Muscle of leg (tissue), 11 donors: ENCODE results near the gene SMIM13. TPM values are rescaled to one million over a fixed set of nuclear protein-coding genes. Genes with fewer than 3 reads are reported as not detected.

Experiments
- DNase-seq: peaks from one replicate; pipeline ENCODE4 v3.0.0; 2013
- H3K27ac ChIP-seq: one replicate; pipeline ENCODE4 v1.5.1; 2013; ENCODE audit warnings: mild to moderate bottlenecking, low read length, control low read depth
- H3K27me3 ChIP-seq: one replicate; pipeline ENCODE4 v1.6.1; 2013; ENCODE audit warnings: low read length; ENCODE audit not compliant: control insufficient read depth, insufficient read depth
- H3K36me3 ChIP-seq: one replicate; pipeline ENCODE4 v1.6.1; 2013; ENCODE audit warnings: low read length; ENCODE audit not compliant: control insufficient read depth, insufficient read depth
- H3K4me1 ChIP-seq: one replicate; pipeline ENCODE4 v1.6.1; 2013; ENCODE audit warnings: low read length; ENCODE audit not compliant: control insufficient read depth, insufficient read depth
- H3K4me3 ChIP-seq: one replicate; pipeline ENCODE4 v1.5.1; 2013; ENCODE audit warnings: low read length, control low read depth
- H3K9me3 ChIP-seq: replicated peaks from 2 replicates; pipeline ENCODE4 v1.6.1; 2013; ENCODE audit warnings: low read depth, low read length; ENCODE audit not compliant: control insufficient read depth
- WGBS: methylation state at CpG from one replicate; pipeline ENCODE4 v1.1.5; 2013; ENCODE audit warnings: missing lambda C conversion rate; ENCODE audit not compliant: insufficient coverage; 5-methylcytosine and 5-hydroxymethylcytosine counted together
- polyA plus RNA-seq, 8 donors: library from polyadenylated mRNA; unstranded; fragments of 120-200 nt; gene quantifications; one replicate each; pipeline versions ENCODE4 v1.2.1 to v1.2.3, GENCODE V29; 2013; ENCODE audit warnings: inconsistent platforms in 1 of 8, low replicate concordance in 1 of 8; ENCODE audit not compliant: insufficient read length in 8 of 8, insufficient read depth in 1 of 8
- total RNA-seq: library from RNA; stranded (reverse); fragments of 120-200 nt; gene quantifications from one replicate; pipeline ENCODE4 v1.2.4, GENCODE V29; 2013

The SMIM13 gene
- total and polyA plus RNA-seq, 9 donors = 6.6 to 13.5 (median 9.3) TPM

DNA sequence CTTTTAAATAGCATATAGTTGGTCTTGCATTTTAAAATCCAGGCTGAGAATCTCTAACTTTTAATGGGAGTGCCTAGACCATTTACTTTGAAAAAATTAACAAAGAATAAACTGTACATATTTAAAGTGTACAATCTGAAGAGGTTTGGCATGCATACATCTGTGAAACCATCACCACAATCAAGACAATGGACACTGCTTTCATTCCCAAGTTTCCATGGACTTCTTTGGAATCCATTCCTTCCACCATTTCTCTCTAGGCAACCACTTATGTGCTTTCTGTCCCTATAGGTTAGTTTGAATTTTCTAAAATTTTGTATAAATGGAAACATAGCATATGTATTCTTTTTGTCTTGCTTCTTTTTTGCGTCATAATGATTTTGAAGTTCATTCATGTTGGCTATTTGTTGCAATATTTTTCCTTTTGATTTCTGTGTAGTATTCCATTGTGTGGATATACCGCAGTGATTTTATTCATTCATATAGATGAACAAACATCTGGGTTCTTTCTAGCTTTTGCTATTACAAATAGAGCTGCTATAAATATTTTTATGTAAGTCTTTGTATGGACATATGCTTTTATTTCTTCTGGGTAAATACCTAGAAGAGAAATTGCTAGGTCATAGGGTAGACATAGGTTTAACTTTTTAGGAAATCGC lies 88.0 kb downstream of the SMIM13 start:
- Histone ChIP-seq H3K4me1 (no peaks in the 10 kb centered on the region), H3K27me3 (no peaks in the 10 kb centered on the region), H3K27ac (no peak overlapping the region), H3K9me3 (no peaks in the 10 kb centered on the region), H3K36me3 (peaks cover 5% of the 10 kb centered on the region), H3K4me3 (no peak overlapping the region)
- DNase-seq = no peak
- no CpG with 5 or more reads among the region's 3 CpGs for WGBS

DNA sequence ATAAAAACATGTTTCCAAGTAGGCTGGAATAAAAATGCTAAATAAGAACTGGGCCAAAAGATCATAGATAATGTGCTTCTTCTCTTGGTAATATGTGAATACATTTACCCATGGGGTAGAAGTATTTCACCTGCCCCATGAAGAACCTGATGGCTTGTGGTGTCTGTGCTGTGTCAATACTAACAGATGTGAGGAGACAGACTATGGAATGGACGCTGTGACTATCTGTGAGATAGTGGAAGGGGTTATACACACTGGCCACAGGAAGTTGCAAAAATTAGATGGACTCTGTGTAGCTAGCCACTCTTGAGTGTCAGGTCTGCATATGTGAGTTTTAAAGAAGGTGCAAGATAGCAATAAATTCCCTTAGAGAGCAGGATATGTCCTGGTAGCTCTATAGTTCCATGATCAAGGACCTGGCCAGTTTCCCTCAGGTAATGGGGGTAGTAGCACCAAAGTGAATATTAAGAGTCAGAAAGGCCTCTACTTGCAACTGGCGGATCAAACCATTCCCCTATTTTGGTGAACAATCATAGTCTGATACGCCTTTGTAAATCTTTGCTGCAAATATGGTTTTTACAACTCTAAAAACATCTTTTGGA lies 90.2 kb downstream of the SMIM13 start:
- 96% methylated on average over 3 of the region's 3 CpGs for WGBS
- Histone ChIP-seq H3K27me3 (no peaks in the 10 kb centered on the region), H3K4me3 (no peak overlapping the region), H3K27ac (no peak overlapping the region), H3K36me3 (peaks cover 8% of the 10 kb centered on the region), H3K4me1 (no peaks in the 10 kb centered on the region), H3K9me3 (no peaks in the 10 kb centered on the region)
- no peak for DNase-seq

DNA sequence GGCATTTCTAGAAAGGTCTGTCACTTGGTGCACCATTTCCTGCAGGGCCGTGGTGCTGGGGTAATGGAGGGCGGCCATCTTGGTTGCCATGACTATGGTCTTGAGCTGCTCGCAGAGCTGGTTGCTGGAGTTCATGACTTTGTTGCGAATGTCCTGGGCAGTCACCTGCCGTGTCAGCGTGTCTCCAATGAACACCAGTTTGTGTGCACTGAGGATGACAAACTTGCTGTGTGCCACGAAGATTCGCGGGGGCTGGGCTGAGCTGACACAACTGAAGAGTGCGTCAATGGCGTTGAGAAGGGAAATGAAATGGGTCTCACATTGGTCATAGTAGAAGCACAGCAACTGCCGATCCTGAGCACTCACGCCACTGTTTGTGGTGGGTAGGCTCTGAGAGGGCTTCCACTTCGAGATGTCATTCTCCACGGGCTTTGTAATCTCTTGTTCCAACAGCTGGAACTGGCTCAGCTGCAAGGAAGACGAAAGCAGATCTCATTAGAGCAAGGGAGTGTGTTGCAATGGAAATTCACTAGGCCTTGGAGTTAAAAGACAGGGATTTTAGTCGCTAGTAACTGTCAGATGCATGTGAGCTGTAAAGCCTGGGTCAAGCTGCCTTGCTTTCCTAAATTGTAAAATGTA lies 91.7 kb downstream of the SMIM13 start:
- Histone ChIP-seq H3K27me3 (no peaks in the 10 kb centered on the region), H3K36me3 (peaks cover 10% of the 10 kb centered on the region), H3K9me3 (no peaks in the 10 kb centered on the region), H3K27ac (no peak overlapping the region), H3K4me3 (no peak overlapping the region), H3K4me1 (no peaks in the 10 kb centered on the region)
- WGBS = 95% methylated on average over 14 of the region's 17 CpGs
- DNase-seq = no peak

DNA sequence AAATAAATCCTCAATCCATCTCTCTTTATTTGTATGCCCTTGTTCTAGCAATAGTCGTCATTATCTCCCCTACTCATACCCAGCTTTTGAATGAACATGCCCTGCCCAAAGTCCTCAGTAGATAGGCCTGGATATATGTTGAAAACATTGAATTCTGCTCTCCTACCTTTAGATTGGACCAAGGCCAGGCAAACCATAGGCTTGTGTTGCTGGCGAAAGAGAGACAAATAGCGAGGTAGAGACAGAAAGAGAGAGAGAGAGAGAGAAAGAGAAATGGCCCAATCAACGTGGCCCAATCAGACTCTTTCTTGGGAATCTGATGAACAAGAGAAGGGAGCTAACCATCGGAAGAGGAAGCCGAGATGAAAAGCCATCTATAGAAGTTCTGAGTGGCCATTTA lies 93.7 kb downstream of the SMIM13 start:
- WGBS = 95% methylated on average over 5 of the region's 6 CpGs
- Histone ChIP-seq H3K9me3 (no peaks in the 10 kb centered on the region), H3K27me3 (no peaks in the 10 kb centered on the region), H3K4me1 (no peaks in the 10 kb centered on the region), H3K4me3 (no peak overlapping the region), H3K36me3 (peaks cover 23% of the 10 kb centered on the region), H3K27ac (no peak overlapping the region)
- no peak for DNase-seq

Other genes with a start within 250 kb of the SMIM13 start
- not detected for gene GCM2, start 211.8 kb upstream of the SMIM13 start, total RNA-seq
- gene GCM2, start 211.8 kb upstream of the SMIM13 start, polyA plus RNA-seq = not detected
- 2.6 TPM for gene SYCP2L, start 206.8 kb upstream of the SMIM13 start, total RNA-seq
- 1 to 10 TPM in 6 of 8 donors, under 1 TPM in 2; 0.59 to 3.5 (median 2.0) TPM for gene SYCP2L, start 206.8 kb upstream of the SMIM13 start, polyA plus RNA-seq
- gene ELOVL2, start 49.5 kb upstream of the SMIM13 start, total RNA-seq = 1.5 TPM
- gene ELOVL2, start 49.5 kb upstream of the SMIM13 start, polyA plus RNA-seq = 1 to 10 TPM; 2.0 to 3.6 (median 2.7) TPM
- gene ERVFRD-1, start 17.9 kb downstream of the SMIM13 start, total RNA-seq = 0.04 TPM
- under 1 TPM; 0.04 to 0.39 (median 0.11) TPM for gene ERVFRD-1, start 17.9 kb downstream of the SMIM13 start, polyA plus RNA-seq
- gene NEDD9, start 138.8 kb downstream of the SMIM13 start, total RNA-seq = 18.4 TPM
- 10 to 100 TPM in 6 of 8 donors, 1 to 10 TPM in 2; 7.3 to 17.5 (median 12.6) TPM for gene NEDD9, start 138.8 kb downstream of the SMIM13 start, polyA plus RNA-seq